ENCODE measurements around the gene CHN2.

CHN2 gene

GRCh38 chr7:29364661-29365060 lies 170.1 kb downstream of the CHN2 start:
- DNase-seq (ENCODE audit: low read depth in 2 of 2) = no peak

GRCh38 chr7:29365423-29365822 lies 170.8 kb downstream of the CHN2 start:
- no peak for DNase-seq (ENCODE audit: low read depth in 2 of 2)

- DNase-seq (ENCODE audit: low read depth in 2 of 2) = no peak
These were observed 173.2 kb downstream of the CHN2 start for GRCh38 chr7:29367784-29368183.

GRCh38 chr7:29369909-29370488 lies 175.4 kb downstream of the CHN2 start:
- DNase-seq (ENCODE audit: low read depth in 2 of 2) = no peak

GRCh38 chr7:29370531-29371314 lies 176.1 kb downstream of the CHN2 start:
- DNase-seq (ENCODE audit: low read depth in 2 of 2) = no peak

GRCh38 chr7:29371472-29371871 lies 176.9 kb downstream of the CHN2 start:
- DNase-seq (ENCODE audit: low read depth in 2 of 2) = no peak

GRCh38 chr7:29372351-29373090 lies 177.9 kb downstream of the CHN2 start:
- DNase-seq (ENCODE audit: low read depth in 2 of 2) = no peak

- DNase-seq (ENCODE audit: low read depth in 2 of 2) = no peak
These were observed 181.3 kb downstream of the CHN2 start for GRCh38 chr7:29375641-29376562.

GRCh38 chr7:29377718-29378117 lies 183.1 kb downstream of the CHN2 start:
- DNase-seq (ENCODE audit: low read depth in 2 of 2) = no peak

GRCh38 chr7:29379551-29379950 lies 185.0 kb downstream of the CHN2 start:
- DNase-seq (ENCODE audit: low read depth in 2 of 2) = no peak

GRCh38 chr7:29381206-29382094 lies 186.9 kb downstream of the CHN2 start:
- DNase-seq (ENCODE audit: low read depth in 2 of 2) = no peak

- no peak for DNase-seq (ENCODE audit: low read depth in 2 of 2)
These were observed 189.7 kb downstream of the CHN2 start for GRCh38 chr7:29384277-29384676.

- DNase-seq (ENCODE audit: low read depth in 2 of 2) = no peak
These were observed 190.7 kb downstream of the CHN2 start for GRCh38 chr7:29385214-29385814.

- no peak for DNase-seq (ENCODE audit: low read depth in 2 of 2)
These were observed 191.7 kb downstream of the CHN2 start for GRCh38 chr7:29386196-29386765.

GRCh38 chr7:29391262-29391661 lies 196.7 kb downstream of the CHN2 start:
- DNase-seq (ENCODE audit: low read depth in 2 of 2) = no peak

GRCh38 chr7:29394321-29394720 lies 199.7 kb downstream of the CHN2 start:
- DNase-seq (ENCODE audit: low read depth in 2 of 2) = no peak

- DNase-seq (ENCODE audit: low read depth in 2 of 2) = no peak
These were observed 202.0 kb downstream of the CHN2 start for GRCh38 chr7:29396563-29396962.

- DNase-seq (ENCODE audit: low read depth in 2 of 2) = no peak
These were observed 202.8 kb downstream of the CHN2 start for GRCh38 chr7:29397398-29397797.

GRCh38 chr7:29398011-29398410 lies 203.4 kb downstream of the CHN2 start:
- no peak for DNase-seq (ENCODE audit: low read depth in 2 of 2)

- no peak for DNase-seq (ENCODE audit: low read depth in 2 of 2)
These were observed 205.9 kb downstream of the CHN2 start for GRCh38 chr7:29400437-29400836.

Data from stimulated activated CD4-positive, alpha-beta T cell treated with anti-CD3 and anti-CD28 coated beads, Interleukin-15, amount 100 ng/mL, for 48 hours (primary cell).